ENCODE measurements around the gene IL25.
"Not testable (repeated sequence)": the region's sequence is repeated elsewhere in the genome, so short reads cannot be mapped to it uniquely, and the experiment has no call there.

IL25 gene

DNA sequence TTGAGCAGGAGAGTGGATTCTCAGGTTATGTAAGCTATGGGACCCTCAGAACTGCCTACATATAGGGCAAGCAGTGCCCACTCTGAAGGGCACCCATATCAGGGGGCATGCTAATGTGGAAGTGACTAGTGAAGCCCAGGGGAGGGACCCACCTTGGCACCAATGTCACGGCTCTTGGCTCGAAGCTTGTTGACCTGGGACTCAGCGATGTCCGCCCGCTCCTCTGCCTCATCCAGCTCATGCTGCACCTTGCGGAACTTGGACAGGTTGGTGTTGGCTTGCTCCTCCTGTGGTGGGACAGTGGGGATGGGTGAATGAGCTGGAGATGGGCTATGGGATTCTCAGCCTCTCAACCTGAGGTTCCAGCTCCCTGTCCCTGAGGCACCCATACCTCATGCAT lies 9.7 kb downstream of the IL25 start:
- no peak for DNase-seq (ENCODE audit: extremely low read depth, insufficient read length)
- no peaks in the 10 kb centered on the region; the same call in none of the 2 replicates for H3K27me3 ChIP-seq (replicated peaks; ENCODE audit: control insufficient read depth, insufficient read depth, low read length)
- no peak overlapping the region for H3K4me3 ChIP-seq (replicated peaks; ENCODE audit: low read depth, low read length)
- no peak for TF ChIP-seq CTCF (IDR thresholded peaks at IDR 0.05; ENCODE audit: insufficient read depth, low read length, poor library complexity, severe bottlenecking)
- H3K36me3 ChIP-seq (ENCODE audit: control insufficient read depth, insufficient read depth, low read length), result no peaks in the 10 kb centered on the region

- DNase-seq (ENCODE audit: extremely low read depth, insufficient read length), result no peak
- TF ChIP-seq CTCF (IDR thresholded peaks at IDR 0.05; ENCODE audit: insufficient read depth, low read length, poor library complexity, severe bottlenecking), result no peak
- Histone ChIP-seq H3K4me3 (replicated peaks; ENCODE audit: low read depth, low read length) (no peak overlapping the region), H3K27me3 (replicated peaks; ENCODE audit: control insufficient read depth, insufficient read depth, low read length) (no peaks in the 10 kb centered on the region; the same call in 1 of the 2 replicates), H3K36me3 (ENCODE audit: control insufficient read depth, insufficient read depth, low read length) (no peaks in the 10 kb centered on the region)
Observed at GRCh38 chr14:23382731-23383440, 10.3 kb downstream of the IL25 start.

DNA sequence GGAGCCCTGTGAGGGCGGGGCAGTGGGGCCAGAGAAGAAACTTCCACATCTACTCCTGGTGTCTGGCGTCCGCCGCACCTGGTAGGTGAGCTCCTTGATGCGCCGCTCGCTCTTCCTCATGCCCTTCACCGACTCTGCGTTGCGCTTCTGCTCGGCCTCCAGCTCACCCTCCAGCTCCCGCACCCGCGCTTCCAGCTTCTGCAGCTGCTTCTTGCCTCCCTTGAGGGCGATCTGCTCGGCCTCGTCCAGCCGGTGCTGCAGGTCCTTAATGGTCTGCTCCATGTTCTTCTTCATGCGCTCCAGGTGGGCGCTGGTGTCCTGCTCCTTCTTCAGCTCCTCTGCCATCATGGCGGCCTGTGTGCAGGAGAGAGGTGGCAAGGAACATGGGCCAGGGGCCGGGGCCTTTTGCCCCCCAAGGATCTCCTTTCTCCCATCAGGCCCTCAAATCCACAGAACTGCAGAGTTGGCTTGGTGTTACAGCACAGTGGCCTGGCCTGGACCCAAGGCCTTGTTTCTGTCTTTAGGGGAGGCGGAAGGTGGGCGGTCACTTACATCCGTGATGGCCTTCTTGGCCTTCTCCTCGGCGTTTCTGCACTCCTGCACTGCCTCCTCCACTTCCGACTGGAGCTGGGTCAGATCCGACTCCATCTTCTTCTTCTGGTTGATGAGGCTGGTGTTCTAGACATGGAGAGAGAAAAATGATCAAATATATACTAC lies 11.9 kb downstream of the IL25 start:
- no peak for TF ChIP-seq CTCF (IDR thresholded peaks at IDR 0.05; ENCODE audit: insufficient read depth, low read length, poor library complexity, severe bottlenecking)
- no peaks in the 10 kb centered on the region; the same call in 1 of the 2 replicates for H3K27me3 ChIP-seq (replicated peaks; ENCODE audit: control insufficient read depth, insufficient read depth, low read length)
- no peak for DNase-seq (ENCODE audit: extremely low read depth, insufficient read length)
- H3K4me3 ChIP-seq (replicated peaks; ENCODE audit: low read depth, low read length), result no peak overlapping the region
- no peaks in the 10 kb centered on the region for H3K36me3 ChIP-seq (ENCODE audit: control insufficient read depth, insufficient read depth, low read length)

DNA sequence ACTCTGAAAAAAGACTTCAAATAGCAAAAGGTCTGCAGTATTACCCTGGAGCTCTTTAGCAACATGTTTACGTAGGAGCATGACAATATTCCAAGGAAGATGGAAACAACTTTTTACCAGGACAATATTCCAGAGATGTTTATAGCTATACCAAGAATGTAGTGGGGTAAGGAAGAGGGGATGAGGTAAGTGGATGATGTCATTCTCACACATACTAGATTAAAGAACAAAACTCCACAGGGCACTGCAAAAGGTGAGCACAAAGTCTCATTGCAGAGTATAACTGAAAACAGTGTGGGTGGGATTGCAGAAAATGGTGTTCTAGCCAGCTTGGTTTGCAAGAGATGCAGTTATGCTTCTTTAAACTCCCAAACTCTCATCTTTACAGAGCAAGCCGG lies 12.6 kb downstream of the IL25 start:
- no peak overlapping the region for H3K4me3 ChIP-seq (replicated peaks; ENCODE audit: low read depth, low read length)
- no peak for DNase-seq (ENCODE audit: extremely low read depth, insufficient read length)
- H3K36me3 ChIP-seq (ENCODE audit: control insufficient read depth, insufficient read depth, low read length), result no peaks in the 10 kb centered on the region
- no peak for TF ChIP-seq CTCF (IDR thresholded peaks at IDR 0.05; ENCODE audit: insufficient read depth, low read length, poor library complexity, severe bottlenecking)
- no peaks in the 10 kb centered on the region; the same call in 1 of the 2 replicates for H3K27me3 ChIP-seq (replicated peaks; ENCODE audit: control insufficient read depth, insufficient read depth, low read length)

GRCh38 chr14:23385642-23386265 lies 13.1 kb downstream of the IL25 start:
- Histone ChIP-seq H3K4me3 (replicated peaks; ENCODE audit: low read depth, low read length) (no peak overlapping the region), H3K36me3 (ENCODE audit: control insufficient read depth, insufficient read depth, low read length) (no peaks in the 10 kb centered on the region), H3K27me3 (replicated peaks; ENCODE audit: control insufficient read depth, insufficient read depth, low read length) (no peaks in the 10 kb centered on the region; the same call in 1 of the 2 replicates)
- no peak for DNase-seq (ENCODE audit: extremely low read depth, insufficient read length)
- TF ChIP-seq CTCF (IDR thresholded peaks at IDR 0.05; ENCODE audit: insufficient read depth, low read length, poor library complexity, severe bottlenecking), result no peak

DNA sequence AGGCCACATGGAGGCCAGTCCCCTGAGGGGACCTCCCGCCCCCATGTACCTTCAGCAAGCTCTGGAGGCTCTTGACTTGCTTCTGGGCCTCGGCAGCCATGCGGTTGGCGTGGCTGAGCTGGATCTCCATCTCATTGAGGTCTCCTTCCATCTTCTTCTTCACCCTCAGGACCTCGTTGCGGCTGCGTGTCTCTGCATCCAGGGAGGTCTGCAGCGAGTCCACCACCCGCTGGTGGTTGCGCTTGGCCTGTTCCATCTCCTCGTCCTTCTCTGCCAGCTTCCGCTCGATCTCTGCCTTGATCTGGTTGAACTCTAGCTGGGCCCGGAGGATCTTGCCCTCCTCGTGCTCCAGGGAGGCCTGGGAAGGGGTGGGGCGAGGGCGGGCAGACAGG lies 13.7 kb downstream of the IL25 start:
- H3K36me3 ChIP-seq (ENCODE audit: control insufficient read depth, insufficient read depth, low read length); H3K27me3 ChIP-seq (replicated peaks; ENCODE audit: control insufficient read depth, insufficient read depth, low read length); H3K4me3 ChIP-seq (replicated peaks; ENCODE audit: low read depth, low read length); DNase-seq (ENCODE audit: extremely low read depth, insufficient read length): not testable (repeated sequence)

Data from GM06990 (cell line).